PC-3 (cell line): ENCODE measurements around the gene CLEC16A. TPM values are rescaled to one million over a fixed set of nuclear protein-coding genes. Genes with fewer than 3 reads are reported as not detected.
A peak's percentile ranks its signal among the peaks of the same experiment; 100 is the strongest.

Experiments
- ATAC-seq: fragments of 200-7000 bp; cut with Tn5 transposase; 2 replicates; pipeline ENCODE4 v1.9.1; 2020; ENCODE audit warnings: mild to moderate bottlenecking, moderate library complexity
- BruUV-seq: library from RNA; stranded (reverse); fragments of 400-500 nt; replicated peaks from 2 replicates; lab custom pipeline; 2021; lab: Mats Ljungman, UMichigan
- CTCF ChIA-PET: fragments of 300-600 bp; sonication (Branson Sonifier 250); formaldehyde crosslinking; loops from one replicate; lab custom pipeline; 2022; ENCODE audit warnings: antibody characterized with exemption; lab: Charles Lee
- POLR2A ChIA-PET: fragments of 300-600 bp; sonication (Branson Sonifier 250); formaldehyde crosslinking; loops from one replicate; lab custom pipeline; 2022; ENCODE audit warnings: antibody characterized with exemption; ENCODE audit not compliant: unreplicated experiment; lab: Charles Lee
- DNase-seq: peaks from one replicate; pipeline ENCODE4 v3.0.0-alpha.2; 2015
- H2AFZ ChIP-seq: fragments of 300-600 bp; sonication (generic); 2 replicates; pipeline ENCODE4 v1.6.0; 2016; ENCODE audit warnings: antibody characterized with exemption, low read length
- H3F3A ChIP-seq: fragments of 300-600 bp; sonication (generic); one replicate; pipeline ENCODE4 v1.6.0; 2017; ENCODE audit warnings: antibody characterized with exemption, low read length, control low read depth, mild to moderate bottlenecking; ENCODE audit not compliant: unreplicated experiment
- H3K27ac ChIP-seq: fragments of 300-600 bp; sonication (generic); 2 replicates; pipeline ENCODE4 v1.5.1; 2016; ENCODE audit warnings: mild to moderate bottlenecking, low read length
- H3K27me3 ChIP-seq: fragments of 300-600 bp; sonication (generic); 2 replicates; pipeline ENCODE4 v1.6.1; 2016; ENCODE audit warnings: low read length, mixed read lengths
- H3K36me3 ChIP-seq: fragments of 300-600 bp; sonication (generic); 2 replicates; pipeline ENCODE4 v1.6.1; 2016; ENCODE audit warnings: low read depth, mixed run types, low read length, mixed read lengths
- H3K4me1 ChIP-seq: fragments of 300-600 bp; sonication (generic); 2 replicates; pipeline ENCODE4 v1.5.1; 2016; ENCODE audit warnings: low read length; ENCODE audit not compliant: insufficient read depth
- H3K4me2 ChIP-seq: fragments of 300-600 bp; sonication (generic); 2 replicates; pipeline ENCODE4 v1.6.0; 2016; ENCODE audit warnings: low read length
- H3K4me3 ChIP-seq: fragments of 300-600 bp; sonication (generic); 2 replicates; pipeline ENCODE4 v1.5.1; 2016; ENCODE audit warnings: mild to moderate bottlenecking, low read length, mixed read lengths
- H3K79me2 ChIP-seq: fragments of 300-600 bp; sonication (generic); 2 replicates; pipeline ENCODE4 v1.6.1; 2017; ENCODE audit warnings: low read length, mixed read lengths
- H3K9ac ChIP-seq: fragments of 300-600 bp; sonication (generic); 2 replicates; pipeline ENCODE4 v1.6.0; 2016; ENCODE audit warnings: mild to moderate bottlenecking, low read length
- H3K9me2 ChIP-seq: fragments of 300-600 bp; sonication (generic); replicated peaks from 2 replicates; pipeline ENCODE4 v1.6.1; 2016; ENCODE audit warnings: mixed run types, low read length, mixed read lengths
- H3K9me3 ChIP-seq: fragments of 300-600 bp; sonication (generic); 2 replicates; pipeline ENCODE4 v1.6.1; 2016; ENCODE audit warnings: low read length, mixed read lengths
- H4K20me1 ChIP-seq: fragments of 300-600 bp; sonication (generic); 2 replicates; pipeline ENCODE4 v1.6.1; 2016; ENCODE audit warnings: low read length, mixed read lengths
- EZH2 ChIP-seq: fragments of 300-600 bp; sonication (generic); IDR thresholded peaks from one replicate; pipeline ENCODE4 v1.6.1; 2017; ENCODE audit warnings: antibody characterized with exemption, mild to moderate bottlenecking, low read length; ENCODE audit not compliant: unreplicated experiment
- EZH2phosphoT487 ChIP-seq: fragments of 300-600 bp; sonication (generic); IDR thresholded peaks from 2 replicates; pipeline ENCODE4 v1.6.1; 2018; ENCODE audit warnings: mild to moderate bottlenecking, antibody characterized with exemption, low read length, borderline replicate concordance
- intact Hi-C: fragments of 100-400 bp; cut with micrococcal nuclease; formaldehyde crosslinking; loops from 2 replicates; pipeline ENCODE4 v1.9.0; 2023
- total RNA-seq: library from RNA; depleted of rRNA; stranded (reverse); fragments of >200 nt; gene quantifications from 2 replicates; pipeline ENCODE4 v1.2.3, GENCODE V29; 2014
- TF ChIP-seq, protein P1 (sequence below): fragments of 300-600 bp; sonication (generic); conservative IDR thresholded peaks from 2 replicates; pipeline ENCODE4 v1.5.1; 2017; ENCODE audit warnings: antibody characterized with exemption, low read depth, mild to moderate bottlenecking, low read length

CLEC16A gene
- total RNA-seq, 1 experiment from 2014 or later: 9.5 TPM

DNA sequence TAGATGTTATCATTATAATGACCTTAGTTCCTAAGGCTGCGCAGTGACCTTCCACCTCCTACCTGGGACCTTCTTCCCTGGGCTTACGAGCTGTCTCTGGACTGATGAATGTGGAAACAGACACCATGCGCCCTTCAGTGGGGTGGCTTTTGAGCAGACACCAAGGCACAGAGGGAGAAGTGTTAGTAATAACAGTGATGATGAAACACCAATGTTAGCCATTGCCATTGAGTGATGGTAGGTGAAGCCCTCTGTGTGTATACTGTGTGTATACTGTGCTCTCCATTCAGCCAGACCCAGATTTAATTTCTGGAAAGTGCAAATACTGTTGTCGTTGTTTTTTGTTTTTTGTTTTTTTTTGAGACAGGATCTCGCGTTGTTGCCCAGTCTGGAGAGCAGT, 44.5 kb downstream of the CLEC16A start:
- ChIA-PET CTCF (no interaction called here), POLR2A (no interaction called here)
- no peak for TF ChIP-seq EZH2
- TF ChIP-seq, protein P1, sequence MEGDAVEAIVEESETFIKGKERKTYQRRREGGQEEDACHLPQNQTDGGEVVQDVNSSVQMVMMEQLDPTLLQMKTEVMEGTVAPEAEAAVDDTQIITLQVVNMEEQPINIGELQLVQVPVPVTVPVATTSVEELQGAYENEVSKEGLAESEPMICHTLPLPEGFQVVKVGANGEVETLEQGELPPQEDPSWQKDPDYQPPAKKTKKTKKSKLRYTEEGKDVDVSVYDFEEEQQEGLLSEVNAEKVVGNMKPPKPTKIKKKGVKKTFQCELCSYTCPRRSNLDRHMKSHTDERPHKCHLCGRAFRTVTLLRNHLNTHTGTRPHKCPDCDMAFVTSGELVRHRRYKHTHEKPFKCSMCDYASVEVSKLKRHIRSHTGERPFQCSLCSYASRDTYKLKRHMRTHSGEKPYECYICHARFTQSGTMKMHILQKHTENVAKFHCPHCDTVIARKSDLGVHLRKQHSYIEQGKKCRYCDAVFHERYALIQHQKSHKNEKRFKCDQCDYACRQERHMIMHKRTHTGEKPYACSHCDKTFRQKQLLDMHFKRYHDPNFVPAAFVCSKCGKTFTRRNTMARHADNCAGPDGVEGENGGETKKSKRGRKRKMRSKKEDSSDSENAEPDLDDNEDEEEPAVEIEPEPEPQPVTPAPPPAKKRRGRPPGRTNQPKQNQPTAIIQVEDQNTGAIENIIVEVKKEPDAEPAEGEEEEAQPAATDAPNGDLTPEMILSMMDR: no peak
- no peak for TF ChIP-seq EZH2phosphoT487
- H3F3A ChIP-seq: peaks cover 7% of the 10 kb centered on the region
- ATAC-seq: no peak
- BruUV-seq: no TSS peak
- no peaks in the 10 kb centered on the region for H3K27me3 ChIP-seq
- peaks cover 33% of the 10 kb centered on the region for H3K4me1 ChIP-seq
- no peak for DNase-seq
- H2AFZ ChIP-seq: no peak overlapping the region
- no peaks in the 10 kb centered on the region for H3K9me2 ChIP-seq
- H3K79me2 ChIP-seq: no peaks in the 10 kb centered on the region
- intact Hi-C loops: no loop called here
- no peaks in the 10 kb centered on the region for H3K36me3 ChIP-seq
- no peaks in the 10 kb centered on the region for H4K20me1 ChIP-seq
- no peak overlapping the region for H3K4me3 ChIP-seq
- H3K27ac ChIP-seq: no peak overlapping the region
- H3K9me3 ChIP-seq: no peaks in the 10 kb centered on the region
- H3K4me2 ChIP-seq: no peak overlapping the region
- no peak overlapping the region for H3K9ac ChIP-seq

GRCh38 chr16:10989559-10989958, 45.2 kb downstream of the CLEC16A start:
- no TSS peak for BruUV-seq
- no peaks in the 10 kb centered on the region for H3K36me3 ChIP-seq

DNA sequence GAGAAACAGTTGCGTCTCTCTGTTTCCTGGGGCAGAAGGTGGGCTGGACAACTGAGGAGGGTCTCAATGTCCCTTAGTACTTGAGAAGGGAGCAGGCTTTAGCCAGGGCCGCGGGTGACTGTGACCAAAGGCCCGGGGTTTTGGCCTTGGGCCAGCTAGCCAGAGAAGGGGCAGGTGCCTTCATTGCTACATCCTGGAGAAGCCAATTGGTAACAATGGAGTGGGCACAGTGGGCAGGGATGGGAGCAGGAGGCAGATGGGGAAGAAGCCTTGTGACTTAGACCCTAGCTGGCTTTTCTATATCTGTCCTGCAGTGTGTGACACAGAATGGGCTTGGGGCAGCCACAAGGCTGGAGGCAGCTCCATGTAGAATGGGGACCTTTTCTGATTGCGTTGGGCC, 46.0 kb downstream of the CLEC16A start:
- Histone ChIP-seq H3K4me3 (no peak overlapping the region), H3K36me3 (no peaks in the 10 kb centered on the region), H3K79me2 (no peaks in the 10 kb centered on the region), H3F3A (peaks cover 7% of the 10 kb centered on the region), H3K27ac (peak overlapping the region; percentile 92), H2AFZ (no peak overlapping the region), H3K4me2 (no peak overlapping the region), H3K9me3 (no peaks in the 10 kb centered on the region), H3K27me3 (no peaks in the 10 kb centered on the region), H3K4me1 (peaks cover 33% of the 10 kb centered on the region), H3K9ac (no peak overlapping the region), H4K20me1 (no peaks in the 10 kb centered on the region), H3K9me2 (no peaks in the 10 kb centered on the region)
- POLR2A ChIA-PET: no interaction called here
- CTCF ChIA-PET: no interaction called here
- intact Hi-C loops: no loop called here
- no TSS peak for BruUV-seq
- DNase-seq (no peak), ATAC-seq (no peak)
- no peak for TF ChIP-seq EZH2phosphoT487
- TF ChIP-seq EZH2: no peak
- TF ChIP-seq, protein P1: no peak

More at GRCh38 chr16:10989559-10989958, 45.2 kb downstream of the CLEC16A start:
- Histone ChIP-seq H3K4me3 (no peak overlapping the region), H3K9ac (no peak overlapping the region), H3K27me3 (no peaks in the 10 kb centered on the region), H2AFZ (no peak overlapping the region), H3K27ac (no peak overlapping the region), H3F3A (peaks cover 7% of the 10 kb centered on the region), H3K4me1 (peaks cover 33% of the 10 kb centered on the region), H4K20me1 (no peaks in the 10 kb centered on the region), H3K9me2 (no peaks in the 10 kb centered on the region), H3K9me3 (no peaks in the 10 kb centered on the region), H3K4me2 (no peak overlapping the region), H3K79me2 (no peaks in the 10 kb centered on the region)
- ATAC-seq (no peak), DNase-seq (no peak)
- CTCF ChIA-PET: no interaction called here
- no peak for TF ChIP-seq EZH2
- TF ChIP-seq EZH2phosphoT487: no peak
- TF ChIP-seq, protein P1: no peak
- intact Hi-C loops: no loop called here
- POLR2A ChIA-PET: no interaction called here
